ENCODE measurements around the gene FOXP2.

FOXP2 gene

DNA sequence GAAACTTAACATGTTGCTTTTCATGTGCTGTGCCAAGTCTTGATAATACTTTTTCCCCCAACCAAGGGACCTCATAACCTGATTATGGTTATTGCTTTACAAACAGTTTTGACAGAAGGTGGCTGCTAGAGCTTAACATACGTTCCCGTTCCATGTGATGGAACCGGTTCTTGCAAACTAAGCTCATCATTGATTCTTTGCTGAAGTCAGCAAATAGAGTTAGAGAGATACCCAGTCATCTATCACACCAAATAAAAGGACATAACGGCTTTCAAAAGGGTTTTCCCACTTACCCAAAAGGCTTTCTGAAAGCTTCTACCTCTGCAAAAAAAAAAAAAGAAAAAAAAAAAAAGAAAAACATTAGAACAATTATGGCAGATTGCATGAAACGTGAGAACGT, 277.0 kb downstream of the FOXP2 start:
- no peak for DNase-seq

GRCh38 chr7:114695182-114695581, 280.6 kb downstream of the FOXP2 start:
- no peaks in the 10 kb centered on the region for H3K36me3 Mint-ChIP-seq (ENCODE audit: low read depth)
- no peak overlapping the region for H3K4me3 Mint-ChIP-seq
- DNase-seq, result no peak
- H3K4me1 Mint-ChIP-seq, result no peaks in the 10 kb centered on the region
- no peaks in the 10 kb centered on the region for H3K27me3 Mint-ChIP-seq (ENCODE audit: low read depth, poor library complexity)
- no peak overlapping the region for H3K27ac Mint-ChIP-seq
- TF ChIP-seq, protein P1, sequence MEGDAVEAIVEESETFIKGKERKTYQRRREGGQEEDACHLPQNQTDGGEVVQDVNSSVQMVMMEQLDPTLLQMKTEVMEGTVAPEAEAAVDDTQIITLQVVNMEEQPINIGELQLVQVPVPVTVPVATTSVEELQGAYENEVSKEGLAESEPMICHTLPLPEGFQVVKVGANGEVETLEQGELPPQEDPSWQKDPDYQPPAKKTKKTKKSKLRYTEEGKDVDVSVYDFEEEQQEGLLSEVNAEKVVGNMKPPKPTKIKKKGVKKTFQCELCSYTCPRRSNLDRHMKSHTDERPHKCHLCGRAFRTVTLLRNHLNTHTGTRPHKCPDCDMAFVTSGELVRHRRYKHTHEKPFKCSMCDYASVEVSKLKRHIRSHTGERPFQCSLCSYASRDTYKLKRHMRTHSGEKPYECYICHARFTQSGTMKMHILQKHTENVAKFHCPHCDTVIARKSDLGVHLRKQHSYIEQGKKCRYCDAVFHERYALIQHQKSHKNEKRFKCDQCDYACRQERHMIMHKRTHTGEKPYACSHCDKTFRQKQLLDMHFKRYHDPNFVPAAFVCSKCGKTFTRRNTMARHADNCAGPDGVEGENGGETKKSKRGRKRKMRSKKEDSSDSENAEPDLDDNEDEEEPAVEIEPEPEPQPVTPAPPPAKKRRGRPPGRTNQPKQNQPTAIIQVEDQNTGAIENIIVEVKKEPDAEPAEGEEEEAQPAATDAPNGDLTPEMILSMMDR (IDR thresholded peaks at IDR 0.05), result no peak
- H3K9me3 Mint-ChIP-seq, result no peaks in the 10 kb centered on the region

More for the DNA sequence above, 277.0 kb downstream of the FOXP2 start:
- TF ChIP-seq, protein P1 (IDR thresholded peaks at IDR 0.05), result no peak
- H3K4me1 Mint-ChIP-seq, result peaks cover 19% of the 10 kb centered on the region
- no peaks in the 10 kb centered on the region for H3K36me3 Mint-ChIP-seq (ENCODE audit: low read depth)
- no peaks in the 10 kb centered on the region for H3K27me3 Mint-ChIP-seq (ENCODE audit: low read depth, poor library complexity)
- no peaks in the 10 kb centered on the region for H3K9me3 Mint-ChIP-seq
- no peak overlapping the region for H3K4me3 Mint-ChIP-seq
- H3K27ac Mint-ChIP-seq, result no peak overlapping the region

- no peaks in the 10 kb centered on the region for H3K9me3 Mint-ChIP-seq
- no peak for DNase-seq
- H3K27ac Mint-ChIP-seq, result no peak overlapping the region
- no peak overlapping the region for H3K4me3 Mint-ChIP-seq
- H3K27me3 Mint-ChIP-seq (ENCODE audit: low read depth, poor library complexity), result peaks cover 6% of the 10 kb centered on the region
- TF ChIP-seq, protein P1 (IDR thresholded peaks at IDR 0.05), result no peak
- H3K36me3 Mint-ChIP-seq (ENCODE audit: low read depth), result no peaks in the 10 kb centered on the region
- H3K4me1 Mint-ChIP-seq, result no peaks in the 10 kb centered on the region
Observed at GRCh38 chr7:114700247-114700928, 285.8 kb downstream of the FOXP2 start.

- no peak for DNase-seq
- peaks cover 6% of the 10 kb centered on the region for H3K27me3 Mint-ChIP-seq (ENCODE audit: low read depth, poor library complexity)
- H3K9me3 Mint-ChIP-seq, result no peaks in the 10 kb centered on the region
- no peak overlapping the region for H3K27ac Mint-ChIP-seq
- TF ChIP-seq, protein P1 (IDR thresholded peaks at IDR 0.05), result no peak
- H3K4me1 Mint-ChIP-seq, result no peaks in the 10 kb centered on the region
- no peak overlapping the region for H3K4me3 Mint-ChIP-seq
- no peaks in the 10 kb centered on the region for H3K36me3 Mint-ChIP-seq (ENCODE audit: low read depth)
Observed at GRCh38 chr7:114703677-114704076, 289.1 kb downstream of the FOXP2 start.

DNA sequence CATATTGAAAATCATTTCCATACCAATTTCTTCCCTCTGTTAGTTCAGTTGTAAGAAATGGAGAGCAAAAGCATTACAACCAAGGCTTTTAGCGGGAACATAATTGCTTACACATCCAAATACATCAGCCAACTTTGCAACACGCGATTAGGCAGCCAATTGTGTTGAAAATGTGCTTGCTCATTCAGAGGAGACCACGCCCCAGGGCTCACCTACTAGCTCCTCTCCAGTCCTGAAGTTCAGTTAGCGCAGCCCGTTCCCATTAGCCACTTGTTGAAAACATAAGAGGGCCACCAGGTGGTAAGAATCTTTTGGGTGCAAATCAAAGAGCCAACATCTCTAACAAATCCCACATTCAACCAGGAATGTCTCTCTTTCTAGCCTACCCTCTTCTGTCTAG, 294.0 kb downstream of the FOXP2 start:
- no peak overlapping the region for H3K27ac Mint-ChIP-seq
- H3K4me3 Mint-ChIP-seq, result no peak overlapping the region
- H3K4me1 Mint-ChIP-seq, result no peaks in the 10 kb centered on the region
- TF ChIP-seq, protein P1 (IDR thresholded peaks at IDR 0.05), result no peak
- DNase-seq, result no peak
- peaks cover 7% of the 10 kb centered on the region for H3K27me3 Mint-ChIP-seq (ENCODE audit: low read depth, poor library complexity)
- H3K9me3 Mint-ChIP-seq, result no peaks in the 10 kb centered on the region
- no peaks in the 10 kb centered on the region for H3K36me3 Mint-ChIP-seq (ENCODE audit: low read depth)

DNA sequence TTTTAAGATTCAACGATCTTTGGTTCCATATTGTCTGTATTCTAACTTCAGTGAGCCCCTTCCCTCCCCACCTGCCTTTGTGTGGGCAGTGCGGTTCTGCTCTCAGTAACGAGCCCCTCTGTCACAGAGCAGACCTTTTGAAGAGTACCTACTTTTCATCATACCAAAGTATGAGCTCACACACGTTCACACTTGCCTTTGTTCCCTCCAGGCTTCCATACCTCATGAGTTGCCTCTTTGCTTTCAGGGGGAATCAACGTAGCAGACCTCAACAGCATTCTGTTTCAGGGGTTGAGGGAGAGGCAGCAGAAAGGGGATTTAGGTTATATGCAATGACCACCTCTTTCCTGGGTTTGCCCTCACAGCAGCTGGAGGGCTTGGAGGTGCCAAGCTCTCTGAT, 295.9 kb downstream of the FOXP2 start:
- TF ChIP-seq, protein P1 (IDR thresholded peaks at IDR 0.05), result no peak
- Mint-ChIP-seq H3K27ac (no peak overlapping the region), H3K4me3 (no peak overlapping the region), H3K27me3 (ENCODE audit: low read depth, poor library complexity) (peaks cover 7% of the 10 kb centered on the region), H3K36me3 (ENCODE audit: low read depth) (no peaks in the 10 kb centered on the region), H3K9me3 (no peaks in the 10 kb centered on the region), H3K4me1 (no peaks in the 10 kb centered on the region)
- DNase-seq, result no peak

Data from nephron progenitor cell (in vitro differentiated cells).